AG09319 (cell line): ENCODE results near the gene GPR158.
"Not testable (repeated sequence)": the region's sequence is repeated elsewhere in the genome, so short reads cannot be mapped to it uniquely, and the experiment has no call there.

Experiments
- DNase-seq: peaks from one replicate; pipeline ENCODE4 v3.0.0-alpha.2; 2010; ENCODE audit warnings: low read depth; ENCODE audit errors: extremely low read depth
- CTCF ChIP-seq: IDR thresholded peaks from 2 replicates; pipeline ENCODE4 v1.5.1; 2011; ENCODE audit warnings: low read depth, mild to moderate bottlenecking, inconsistent platforms, low read length, moderate library complexity

GPR158 gene

GRCh38 chr10:25336330-25336729, 161.5 kb downstream of the GPR158 start:
- no peak for TF ChIP-seq CTCF

GRCh38 chr10:25338271-25338670, 163.5 kb downstream of the GPR158 start:
- no peak for TF ChIP-seq CTCF
- DNase-seq = no peak

More at GRCh38 chr10:25336330-25336729, 161.5 kb downstream of the GPR158 start:
- DNase-seq = no peak

- no peak for DNase-seq
- TF ChIP-seq CTCF = no peak
These were observed 165.2 kb downstream of the GPR158 start for GRCh38 chr10:25339966-25340365.

GRCh38 chr10:25349520-25349919, 174.7 kb downstream of the GPR158 start:
- no peak for TF ChIP-seq CTCF
- no peak for DNase-seq

- no peak for DNase-seq
- no peak for TF ChIP-seq CTCF
These were observed 181.8 kb downstream of the GPR158 start for GRCh38 chr10:25356609-25357008.

GRCh38 chr10:25357269-25357668, 182.5 kb downstream of the GPR158 start:
- no peak for DNase-seq
- TF ChIP-seq CTCF = no peak

GRCh38 chr10:25382029-25382810, 207.4 kb downstream of the GPR158 start:
- TF ChIP-seq CTCF = no peak
- DNase-seq = no peak

GRCh38 chr10:25382901-25383300, 208.1 kb downstream of the GPR158 start:
- DNase-seq = not testable (repeated sequence)
